NCI-H1417 (cell line): Measurements from ENCODE around the gene CENPQ.
A peak's percentile ranks its signal among the peaks of the same experiment; 100 is the strongest.

Experiments used
- DNase-seq, 3 experiments: peaks; one replicate each; lab custom pipeline; 2025; lab: John Stamatoyannopoulos, UW

Gene CENPQ

GRCh38 chr6:49541210-49541724, 78.1 kb downstream of the CENPQ start:
- DNase-seq: peak in 2 of 3 experiments; percentile 12 to 54

DNA sequence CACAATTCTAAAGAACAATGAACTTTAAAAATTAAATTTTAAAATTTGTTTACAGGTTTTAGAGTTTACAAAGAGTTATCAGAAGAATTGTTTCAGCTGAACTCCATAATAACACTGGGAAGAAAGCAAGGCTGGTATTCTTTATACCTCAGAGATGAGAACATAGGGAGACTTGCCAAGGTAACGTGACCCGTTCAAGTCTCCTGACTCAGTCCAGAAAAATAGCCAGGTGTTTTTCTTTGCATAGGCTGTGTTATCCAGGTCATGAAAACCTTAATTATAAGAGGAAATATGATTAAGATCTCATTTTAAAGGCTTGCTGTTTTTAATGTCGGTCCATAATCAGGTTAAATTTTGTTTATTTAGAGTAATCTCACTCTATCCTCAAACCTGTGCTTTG, 78.8 kb downstream of the CENPQ start:
- DNase-seq: peak in 1 of 3 experiments; percentile 40
